Endothelial cell of umbilical vein (primary cell): Measurements from ENCODE around the gene DRP2.

Source experiments
- EZH2 ChIP-seq: IDR thresholded peaks from 2 replicates; pipeline ENCODE4 v1.6.1; 2012; ENCODE audit warnings: borderline replicate concordance, low read depth, mild to moderate bottlenecking, moderate library complexity, low read length, inconsistent platforms; ENCODE audit not compliant: severe bottlenecking
- POLR2A ChIP-seq: IDR thresholded peaks from 2 replicates; pipeline ENCODE4 v1.6.1; 2012; ENCODE audit warnings: low read depth, mild to moderate bottlenecking, control low read depth, low read length
- POLR2AphosphoS5 ChIP-seq: IDR thresholded peaks from 2 replicates; pipeline ENCODE4 v1.6.1; 2012; ENCODE audit warnings: low read depth, mild to moderate bottlenecking, control low read depth, low read length, moderate library complexity; ENCODE audit not compliant: insufficient read depth
- TF ChIP-seq, protein P1 (sequence below), 2 donors: IDR thresholded peaks; 1 replicate in 1 of 2; 2 replicates in 1 of 2; pipeline ENCODE4 v1.5.1; 2011; ENCODE audit warnings: low read length in 2 of 2, mild to moderate bottlenecking in 2 of 2, moderate library complexity in 2 of 2, control low read depth in 1 of 2, inconsistent platforms in 1 of 2, low read depth in 1 of 2; ENCODE audit not compliant: insufficient read depth in 1 of 2; ENCODE audit errors: extremely low read depth in 1 of 2

DNA sequence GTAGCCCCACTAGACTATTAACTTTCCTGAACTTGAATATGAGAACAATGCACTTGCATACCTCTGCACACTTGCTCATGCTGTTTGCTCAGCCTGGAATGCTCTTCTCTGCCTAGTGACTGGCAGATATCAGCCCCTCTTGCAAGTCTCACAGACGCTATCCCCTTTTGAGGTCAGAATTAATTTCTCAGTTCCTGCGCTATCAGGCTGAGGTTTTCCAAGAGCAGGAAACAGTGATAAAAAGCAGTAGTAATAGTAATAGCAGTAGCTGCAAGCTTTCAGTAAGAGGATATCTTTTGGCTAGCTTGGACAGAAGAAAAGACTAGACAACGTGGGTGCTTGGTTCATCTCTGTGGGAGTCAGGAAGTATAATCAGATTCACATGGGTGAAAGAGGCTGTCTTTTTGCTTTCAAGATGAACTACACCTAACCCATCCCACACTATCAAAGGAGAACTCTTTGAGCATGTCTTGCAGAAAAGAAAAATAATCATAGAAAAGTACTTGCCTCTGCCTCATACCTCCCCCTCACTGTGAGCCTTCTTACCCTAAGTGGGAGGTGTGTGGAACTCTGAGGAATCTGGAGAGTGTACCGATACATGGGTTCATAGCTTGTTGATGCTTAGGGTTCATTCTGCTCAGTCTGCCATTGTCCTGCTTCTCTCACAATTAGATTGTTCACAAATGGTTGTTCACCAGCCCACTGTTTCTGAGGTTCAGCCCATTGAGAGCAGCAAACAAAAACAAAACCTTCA lies 11.3 kb upstream of the DRP2 start:
- TF ChIP-seq, protein P1, sequence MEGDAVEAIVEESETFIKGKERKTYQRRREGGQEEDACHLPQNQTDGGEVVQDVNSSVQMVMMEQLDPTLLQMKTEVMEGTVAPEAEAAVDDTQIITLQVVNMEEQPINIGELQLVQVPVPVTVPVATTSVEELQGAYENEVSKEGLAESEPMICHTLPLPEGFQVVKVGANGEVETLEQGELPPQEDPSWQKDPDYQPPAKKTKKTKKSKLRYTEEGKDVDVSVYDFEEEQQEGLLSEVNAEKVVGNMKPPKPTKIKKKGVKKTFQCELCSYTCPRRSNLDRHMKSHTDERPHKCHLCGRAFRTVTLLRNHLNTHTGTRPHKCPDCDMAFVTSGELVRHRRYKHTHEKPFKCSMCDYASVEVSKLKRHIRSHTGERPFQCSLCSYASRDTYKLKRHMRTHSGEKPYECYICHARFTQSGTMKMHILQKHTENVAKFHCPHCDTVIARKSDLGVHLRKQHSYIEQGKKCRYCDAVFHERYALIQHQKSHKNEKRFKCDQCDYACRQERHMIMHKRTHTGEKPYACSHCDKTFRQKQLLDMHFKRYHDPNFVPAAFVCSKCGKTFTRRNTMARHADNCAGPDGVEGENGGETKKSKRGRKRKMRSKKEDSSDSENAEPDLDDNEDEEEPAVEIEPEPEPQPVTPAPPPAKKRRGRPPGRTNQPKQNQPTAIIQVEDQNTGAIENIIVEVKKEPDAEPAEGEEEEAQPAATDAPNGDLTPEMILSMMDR (IDR thresholded peaks at IDR 0.05; ENCODE audit: extremely low read depth in 1 of 2, insufficient read depth in 1 of 2, low read depth in 1 of 2, low read length in 2 of 2), result no peak
- TF ChIP-seq EZH2, result no peak
- TF ChIP-seq POLR2A, result no peak
- no peak for TF ChIP-seq POLR2AphosphoS5
